HepG2 (cell line): Measurements from ENCODE around the gene MRPS18C. TPM values are rescaled to one million over a fixed set of nuclear protein-coding genes. Genes with fewer than 3 reads are reported as not detected.

Source experiments
- AFF4 ChIP-seq: sonication (generic); formaldehyde crosslinking; IDR thresholded peaks from 2 replicates; pipeline ENCODE4 v1.4.0; 2020; ENCODE audit warnings: missing genetic modification reagents
- GATA4 ChIP-seq: sonication (generic); IDR thresholded peaks from 2 replicates; pipeline ENCODE4 v1.6.1; 2016; ENCODE audit warnings: antibody characterized with exemption, low read depth, borderline replicate concordance
- HDAC6 ChIP-seq: fragments of 200-600 bp; sonication (generic); IDR thresholded peaks from 2 replicates; pipeline ENCODE4 v1.7.0; 2017; ENCODE audit warnings: mild to moderate bottlenecking, antibody characterized with exemption, low read length, low read depth
- MTF1 ChIP-seq: sonication (generic); formaldehyde crosslinking; IDR thresholded peaks from 2 replicates; pipeline ENCODE4 v1.5.0; 2020; ENCODE audit warnings: missing genetic modification reagents
- NFYC ChIP-seq: IDR thresholded peaks from 2 replicates; pipeline ENCODE4 v1.6.1; 2016; ENCODE audit warnings: missing genetic modification reagents, missing compliant biosample characterization
- RFXANK ChIP-seq: IDR thresholded peaks from 2 replicates; pipeline ENCODE4 v1.6.1; 2016
- STAG1 ChIP-seq: sonication (generic); formaldehyde crosslinking; IDR thresholded peaks from 2 replicates; pipeline ENCODE4 v1.4.0; 2020; ENCODE audit warnings: missing genetic modification reagents
- TCF12 ChIP-seq, 2 experiments: fragments of 450-650 bp in 1 of 2; sonication (generic) in 1 of 2; formaldehyde crosslinking in 1 of 2; IDR thresholded peaks; 2 replicates each; pipeline versions ENCODE4 v1.6.1 to v1.8.0; 2017 to 2022; ENCODE audit warnings: antibody characterized with exemption in 1 of 2, mild to moderate bottlenecking in 1 of 2, missing genetic modification reagents in 1 of 2, moderate library complexity in 1 of 2
- THAP7 ChIP-seq: sonication (generic); formaldehyde crosslinking; IDR thresholded peaks from 2 replicates; pipeline ENCODE4 v1.8.1; 2023; ENCODE audit warnings: mild to moderate bottlenecking, missing genetic modification reagents
- TSC22D2 ChIP-seq: sonication (generic); formaldehyde crosslinking; IDR thresholded peaks from 2 replicates; pipeline ENCODE4 v1.5.1; 2020; ENCODE audit warnings: missing genetic modification reagents, mild to moderate bottlenecking, borderline replicate concordance
- ZBTB2 ChIP-seq: sonication (generic); formaldehyde crosslinking; IDR thresholded peaks from 2 replicates; pipeline ENCODE4 v1.8.0; 2022; ENCODE audit warnings: low read depth, missing genetic modification reagents
- ZBTB34 ChIP-seq: sonication (generic); formaldehyde crosslinking; IDR thresholded peaks from 2 replicates; pipeline ENCODE4 v1.8.0; 2022; ENCODE audit warnings: mild to moderate bottlenecking, missing genetic modification reagents
- ZEB1 ChIP-seq: IDR thresholded peaks from 2 replicates; pipeline ENCODE4 v1.6.1; 2012; ENCODE audit warnings: mild to moderate bottlenecking, low read depth, inconsistent platforms; ENCODE audit not compliant: insufficient replicate concordance
- ZNF264 ChIP-seq: sonication (generic); formaldehyde crosslinking; IDR thresholded peaks from 2 replicates; pipeline ENCODE4 v1.4.0; 2020; ENCODE audit warnings: missing genetic modification reagents
- ZNF329 ChIP-seq: sonication (generic); formaldehyde crosslinking; IDR thresholded peaks from 2 replicates; pipeline ENCODE4 v1.9.0; 2021; ENCODE audit warnings: low read depth, mild to moderate bottlenecking, missing genetic modification reagents
- ZNF354B ChIP-seq: sonication (generic); formaldehyde crosslinking; IDR thresholded peaks from 2 replicates; pipeline ENCODE4 v1.8.0; 2022; ENCODE audit warnings: mild to moderate bottlenecking, missing genetic modification reagents
- ZNF564 ChIP-seq: sonication (generic); formaldehyde crosslinking; IDR thresholded peaks from 2 replicates; pipeline ENCODE4 v1.8.1; 2023; ENCODE audit warnings: mild to moderate bottlenecking, missing genetic modification reagents
- ZNF567 ChIP-seq: sonication (generic); formaldehyde crosslinking; IDR thresholded peaks from 2 replicates; pipeline ENCODE4 v1.8.1; 2023; ENCODE audit warnings: mild to moderate bottlenecking, missing genetic modification reagents, borderline replicate concordance
- ZNF672 ChIP-seq: sonication (generic); formaldehyde crosslinking; IDR thresholded peaks from 2 replicates; pipeline ENCODE4 v1.8.1; 2022; ENCODE audit warnings: missing genetic modification reagents
- ZNF879 ChIP-seq: sonication (generic); formaldehyde crosslinking; IDR thresholded peaks from 2 replicates; pipeline ENCODE4 v1.8.1; 2023; ENCODE audit warnings: missing genetic modification reagents
- polyA plus RNA-seq, 8 experiments: library from polyadenylated mRNA; depleted of rRNA in 3 of 8; stranded (reverse) in 7 of 8; unstranded in 1 of 8; fragments of >200 nt; fragmentation: Illumina TruSeq in 4 of 8; extraction: Trizol in 4 of 8; gene quantifications; 2 replicates each; pipeline versions ENCODE4 v1.2.1 to v1.2.3, GENCODE V29; 2011 to 2016; ENCODE audit warnings: low read depth in 4 of 8, missing spikeins in 1 of 8, mixed read lengths in 1 of 8; ENCODE audit not compliant: insufficient read depth in 1 of 8
- total RNA-seq, 5 experiments: library from RNA; depleted of rRNA; stranded (reverse); fragments of >200 nt; fragmentation: Illumina TruSeq; extraction: Trizol; gene quantifications; 2 replicates each; pipeline ENCODE4 v1.2.3, GENCODE V29; 2016; ENCODE audit warnings: low read depth in 1 of 5

MRPS18C gene
- total and polyA plus RNA-seq, 2 of the 13 experiments (the other 11 are each of a cell fraction or from before 2014, with no cell fraction given), result 45.4 to 124 TPM

GRCh38 chr4:83484500-83485461 is 28.9 kb downstream of the MRPS18C start, which contains the start of gene ABRAXAS1 (continued):
- TF ChIP-seq MTF1 (CRISPR knock-in tag), result no peak
- TF ChIP-seq ZBTB2 (CRISPR knock-in tag), result peak; percentile 73
- TF ChIP-seq RFXANK (CRISPR knock-in tag), result 0 out of 2 replicates have a peak, but pooled peaks have one; percentile 37
- TF ChIP-seq HDAC6, result no peak
- no peak for TF ChIP-seq AFF4 (CRISPR knock-in tag)
- TF ChIP-seq NFYC (CRISPR knock-in tag), result peak; percentile 29; the same call in 1 of the 2 replicates
- TF ChIP-seq ZBTB34 (CRISPR knock-in tag), result no peak
- TF ChIP-seq ZNF672 (CRISPR knock-in tag), result 0 out of 2 replicates have a peak, but pooled peaks have one; percentile 64
- TF ChIP-seq ZEB1, result no peak
- 0 out of 2 replicates have a peak, but pooled peaks have one; percentile 71 for TF ChIP-seq ZNF329 (CRISPR knock-in tag)
- TF ChIP-seq GATA4, result no peak
- no peak for TF ChIP-seq STAG1
- peak; percentile 83; the same call in 1 of the 2 replicates for TF ChIP-seq ZNF564
- peak; percentile 83; the same call in 1 of the 2 replicates for TF ChIP-seq ZNF567 (CRISPR knock-in tag)
- peak; percentile 59; the same call in 1 of the 2 replicates for TF ChIP-seq THAP7 (CRISPR knock-in tag)
- TF ChIP-seq ZNF264, result no peak
- TF ChIP-seq TCF12 (IDR thresholded peaks at IDR 0.05), result no peak
- TF ChIP-seq TCF12 (CRISPR knock-in tag; IDR thresholded peaks at IDR 0.05), result no peak
- TF ChIP-seq ZNF879 (CRISPR knock-in tag), result peak; percentile 91; the same call in 1 of the 2 replicates
- TF ChIP-seq TSC22D2 (CRISPR knock-in tag), result no peak
- no peak for TF ChIP-seq ZNF354B (CRISPR knock-in tag)
